Astrocyte (in vitro differentiated cells and primary cell): ENCODE measurements around the gene RAB40B.

Source experiments
- EZH2 ChIP-seq: IDR thresholded peaks from 2 replicates; pipeline ENCODE4 v1.6.1; 2012; ENCODE audit warnings: mild to moderate bottlenecking, low read length, inconsistent platforms; ENCODE audit not compliant: insufficient read depth
- TF ChIP-seq, protein P1 (sequence below): IDR thresholded peaks from 2 replicates; pipeline ENCODE4 v1.5.1; 2011; ENCODE audit warnings: low read depth, mild to moderate bottlenecking, inconsistent platforms, low read length, moderate library complexity; ENCODE audit not compliant: insufficient read depth

GRCh38 chr17:82694647-82695046, 3.9 kb downstream of the RAB40B start:
- TF ChIP-seq, protein P1, sequence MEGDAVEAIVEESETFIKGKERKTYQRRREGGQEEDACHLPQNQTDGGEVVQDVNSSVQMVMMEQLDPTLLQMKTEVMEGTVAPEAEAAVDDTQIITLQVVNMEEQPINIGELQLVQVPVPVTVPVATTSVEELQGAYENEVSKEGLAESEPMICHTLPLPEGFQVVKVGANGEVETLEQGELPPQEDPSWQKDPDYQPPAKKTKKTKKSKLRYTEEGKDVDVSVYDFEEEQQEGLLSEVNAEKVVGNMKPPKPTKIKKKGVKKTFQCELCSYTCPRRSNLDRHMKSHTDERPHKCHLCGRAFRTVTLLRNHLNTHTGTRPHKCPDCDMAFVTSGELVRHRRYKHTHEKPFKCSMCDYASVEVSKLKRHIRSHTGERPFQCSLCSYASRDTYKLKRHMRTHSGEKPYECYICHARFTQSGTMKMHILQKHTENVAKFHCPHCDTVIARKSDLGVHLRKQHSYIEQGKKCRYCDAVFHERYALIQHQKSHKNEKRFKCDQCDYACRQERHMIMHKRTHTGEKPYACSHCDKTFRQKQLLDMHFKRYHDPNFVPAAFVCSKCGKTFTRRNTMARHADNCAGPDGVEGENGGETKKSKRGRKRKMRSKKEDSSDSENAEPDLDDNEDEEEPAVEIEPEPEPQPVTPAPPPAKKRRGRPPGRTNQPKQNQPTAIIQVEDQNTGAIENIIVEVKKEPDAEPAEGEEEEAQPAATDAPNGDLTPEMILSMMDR: no peak
- no peak for TF ChIP-seq EZH2
